Testis (tissue), 2 donors: ENCODE results near the gene FAM72B.
"Not testable (repeated sequence)": the region's sequence is repeated elsewhere in the genome, so short reads cannot be mapped to it uniquely, and the experiment has no call there.

Source experiments
- CTCF ChIP-seq, 3 experiments: fragments of 450-650 bp in 2 of 3; fragments of 200-600 bp in 1 of 3; sonication (generic) in 1 of 3; IDR thresholded peaks; one replicate each; pipeline ENCODE4 v1.5.1; 2016 to 2019; ENCODE audit warnings: antibody characterized with exemption in 3 of 3, mild to moderate bottlenecking in 2 of 3, moderate library complexity in 1 of 3
- POLR2A ChIP-seq: fragments of 450-650 bp; IDR thresholded peaks from one replicate; pipeline ENCODE4 v1.6.1; 2017; ENCODE audit warnings: antibody characterized with exemption, mild to moderate bottlenecking, moderate library complexity

DNA sequence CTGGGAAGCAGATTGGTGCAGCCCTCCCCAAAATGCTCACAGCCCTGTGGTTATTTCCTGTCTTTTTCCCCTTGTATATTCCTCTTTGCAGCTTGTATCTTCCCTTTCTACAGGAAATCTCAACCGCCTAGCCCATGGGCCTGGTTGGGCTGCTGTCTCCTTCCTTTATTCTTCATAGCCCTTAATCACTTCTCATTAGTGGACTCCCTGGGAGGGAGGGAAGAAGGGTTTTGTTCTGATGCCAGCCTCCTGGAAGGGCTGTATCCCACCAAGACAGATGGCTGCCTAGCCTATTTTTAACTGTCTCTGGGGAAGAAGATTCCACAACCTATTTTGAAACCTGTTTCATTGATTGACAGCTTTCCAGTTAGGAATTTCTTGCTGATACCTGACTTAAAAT, 32.5 kb upstream of the FAM72B start:
- TF ChIP-seq CTCF (IDR thresholded peaks at IDR 0.05); POLR2A: not testable (repeated sequence)
